ENCODE results near the gene WWOX.
A peak's percentile ranks its signal among the peaks of the same experiment; 100 is the strongest.

WWOX gene

DNA sequence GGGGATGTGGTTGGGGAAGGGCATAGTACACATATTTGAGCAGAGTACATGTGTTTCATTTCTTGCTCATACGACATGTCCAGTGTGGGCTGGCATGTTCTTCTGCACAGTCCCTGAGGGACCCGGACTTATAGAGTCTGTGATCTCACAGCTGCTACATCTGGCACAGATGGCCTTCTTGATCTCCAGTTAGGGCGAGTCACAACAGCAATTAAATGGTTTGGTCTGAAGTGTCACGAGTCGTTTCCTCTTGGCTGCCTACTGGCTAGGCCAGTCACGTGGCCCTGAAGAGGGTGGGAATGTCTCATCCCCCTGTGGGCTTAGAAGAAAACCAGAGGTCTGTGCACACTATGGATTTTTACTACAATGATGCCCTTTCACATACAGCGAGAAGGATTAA lies 443.6 kb downstream of the WWOX start:
- DNase-seq = no peak

DNA sequence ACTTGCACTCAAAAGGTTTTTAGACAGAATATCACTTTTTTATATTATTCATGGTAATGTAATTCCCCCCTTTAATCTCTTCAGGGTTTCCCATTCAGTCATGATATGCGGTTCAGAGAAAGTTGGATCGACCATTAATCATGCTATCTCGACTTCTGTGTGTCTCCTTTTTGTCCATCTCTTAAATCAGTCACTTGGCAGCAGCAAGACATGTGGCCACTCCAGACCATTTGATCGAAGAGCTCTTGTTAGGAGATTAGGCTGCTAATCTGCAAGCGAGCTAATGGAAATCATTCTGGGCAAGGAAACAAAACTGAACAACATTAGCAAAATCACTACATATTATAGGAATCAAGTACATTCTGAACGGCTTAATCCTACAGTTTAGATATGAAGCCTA lies 449.9 kb downstream of the WWOX start:
- DNase-seq = no peak

DNA sequence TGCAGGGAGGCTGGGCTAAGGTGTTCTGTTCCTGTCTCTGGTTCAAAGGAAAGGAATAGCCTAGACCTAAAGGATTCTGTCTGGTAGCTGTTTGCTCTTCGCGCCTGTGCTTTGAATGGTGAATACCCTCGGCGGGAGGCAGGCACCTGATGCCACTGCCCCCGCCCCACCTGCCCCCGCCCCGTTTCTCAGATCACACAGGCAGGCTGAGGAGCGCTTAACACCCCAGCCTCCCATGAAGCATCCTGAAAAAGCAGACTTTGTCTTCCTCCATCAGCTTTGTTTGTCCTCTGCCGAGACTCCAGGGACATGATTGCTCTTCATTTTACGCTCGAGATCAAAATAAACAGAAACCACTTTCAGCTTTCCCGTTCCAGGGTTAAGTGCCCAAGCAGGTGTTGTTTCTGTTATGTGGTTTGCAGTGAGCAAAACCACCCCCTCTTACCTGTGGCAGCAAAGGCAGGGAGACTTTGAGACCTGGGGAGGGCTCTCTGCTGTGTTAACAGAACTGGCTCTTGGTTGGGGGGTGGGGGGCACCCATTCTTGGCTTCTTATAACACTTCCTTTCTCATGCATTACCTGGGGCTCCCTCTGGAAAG lies 452.1 kb downstream of the WWOX start:
- DNase-seq = no peak

DNA sequence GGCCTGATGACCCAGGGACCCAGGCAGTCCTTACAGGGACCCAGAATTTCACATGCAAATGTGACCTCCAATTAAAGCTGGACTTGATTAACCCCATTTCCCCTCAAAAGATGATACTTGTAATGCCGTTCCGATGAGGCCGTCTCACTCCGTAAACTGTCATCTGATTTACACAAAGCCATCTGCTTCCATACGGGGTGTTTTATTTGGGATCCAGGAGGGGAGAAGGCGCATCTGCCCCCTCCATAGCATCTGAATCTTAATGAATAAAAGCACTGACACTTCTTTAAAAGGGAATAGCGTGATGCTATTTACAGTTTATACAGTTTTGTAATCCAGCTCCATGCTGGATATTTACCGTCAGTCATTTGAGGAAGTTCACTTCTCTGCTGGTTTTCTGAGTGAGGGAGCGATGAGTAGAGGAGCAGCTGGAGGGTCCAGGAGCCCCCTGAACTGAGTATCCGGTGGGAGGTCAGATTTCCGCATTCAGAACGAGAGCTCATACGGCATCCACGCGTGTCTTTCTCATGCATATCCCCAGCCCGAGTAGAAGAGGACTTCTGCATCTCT lies 452.7 kb downstream of the WWOX start:
- no peak for DNase-seq

DNA sequence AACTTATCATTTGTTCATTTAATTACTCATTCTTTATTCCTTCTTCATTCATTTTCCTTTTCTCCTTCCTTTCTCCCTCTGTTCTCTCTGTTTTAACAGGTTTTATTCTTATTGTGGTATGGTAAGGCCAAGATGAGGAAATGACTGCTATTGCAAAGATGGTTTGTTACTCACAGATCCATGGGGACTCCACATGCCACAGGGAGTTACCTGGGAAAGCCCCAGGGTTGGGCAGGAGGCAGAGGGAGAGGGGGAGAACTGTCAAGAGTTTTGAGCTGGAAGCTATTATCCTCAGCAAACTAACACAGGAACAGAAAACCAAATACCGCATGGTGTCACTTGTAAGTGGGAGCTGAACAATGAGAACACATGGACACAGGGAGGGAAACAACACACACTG lies 453.3 kb downstream of the WWOX start:
- DNase-seq = no peak

DNA sequence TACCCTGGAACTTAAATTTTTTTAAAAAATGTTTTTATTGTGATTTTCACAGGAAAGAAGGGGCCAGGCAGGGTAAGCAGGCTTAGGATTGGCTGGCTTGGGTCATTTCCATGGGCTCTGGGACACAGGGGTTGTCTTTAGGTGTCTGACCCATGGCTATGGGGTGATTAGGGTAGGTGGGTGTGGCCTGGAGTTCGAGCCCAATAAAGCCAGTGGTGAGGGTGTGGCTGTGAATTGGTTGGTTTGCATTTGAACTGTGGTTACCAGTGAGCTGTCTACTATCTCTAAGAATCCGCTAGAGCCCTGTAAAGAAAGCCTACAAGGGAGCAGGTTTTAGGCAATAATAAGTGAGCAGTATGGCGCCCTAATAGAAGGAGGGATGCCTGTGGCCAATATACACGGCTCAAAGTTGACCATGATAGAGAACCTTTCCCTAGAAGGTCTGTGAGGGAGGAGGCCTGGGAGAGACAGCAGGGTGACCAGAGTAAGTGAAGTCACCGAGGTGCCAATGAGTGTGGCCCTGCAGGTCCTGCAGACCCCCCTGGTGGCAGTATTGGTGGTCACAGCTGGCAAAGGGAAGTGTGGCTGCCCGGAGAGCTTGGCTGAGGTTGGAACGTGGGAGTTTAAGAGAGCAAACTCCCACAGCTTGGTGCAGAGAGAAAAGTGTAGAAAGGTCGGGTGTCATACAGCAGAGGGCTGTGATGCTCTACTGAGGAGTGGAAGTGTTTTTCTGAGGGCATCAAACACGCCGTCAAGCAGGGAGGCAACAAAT lies 454.0 kb downstream of the WWOX start:
- DNase-seq = no peak

DNA sequence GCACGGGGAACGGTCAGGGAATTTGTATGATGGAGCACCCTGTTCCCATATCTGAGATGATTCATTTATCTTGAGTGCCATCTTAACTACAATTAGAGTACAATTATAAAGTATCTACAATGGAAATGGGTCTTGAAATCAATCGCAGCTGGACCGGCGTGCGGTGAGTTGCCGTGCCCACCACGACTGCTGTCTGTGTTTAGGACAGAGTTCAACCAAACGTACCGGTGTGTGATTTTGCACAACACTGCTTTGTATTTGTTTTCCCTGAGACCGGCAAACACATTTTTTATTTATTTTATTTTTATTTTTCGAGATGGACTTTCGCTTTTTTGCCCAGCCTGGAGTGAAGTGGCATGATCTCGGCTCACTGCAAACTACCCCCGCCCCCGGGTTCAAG lies 457.0 kb downstream of the WWOX start:
- no peak for DNase-seq

DNA sequence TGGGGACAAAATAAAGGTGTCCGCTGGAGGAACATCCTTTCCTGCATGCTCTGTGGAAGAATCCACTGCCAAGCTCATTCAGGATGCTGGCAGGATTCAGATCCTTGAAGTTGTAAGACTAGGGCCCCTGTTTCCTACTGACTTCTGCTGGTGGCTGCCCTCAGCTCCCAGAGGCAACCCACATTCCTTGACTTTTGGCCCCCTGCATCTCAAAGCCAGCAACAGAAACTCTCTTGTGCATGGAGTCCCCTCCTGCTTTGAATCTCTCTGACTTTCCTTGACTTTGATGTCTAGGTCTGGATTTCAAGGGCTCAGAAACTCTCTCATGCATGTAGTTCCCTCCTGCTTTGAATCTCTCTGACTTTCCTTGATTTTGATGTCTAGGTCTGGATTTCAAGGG lies 461.5 kb downstream of the WWOX start:
- DNase-seq = no peak

DNA sequence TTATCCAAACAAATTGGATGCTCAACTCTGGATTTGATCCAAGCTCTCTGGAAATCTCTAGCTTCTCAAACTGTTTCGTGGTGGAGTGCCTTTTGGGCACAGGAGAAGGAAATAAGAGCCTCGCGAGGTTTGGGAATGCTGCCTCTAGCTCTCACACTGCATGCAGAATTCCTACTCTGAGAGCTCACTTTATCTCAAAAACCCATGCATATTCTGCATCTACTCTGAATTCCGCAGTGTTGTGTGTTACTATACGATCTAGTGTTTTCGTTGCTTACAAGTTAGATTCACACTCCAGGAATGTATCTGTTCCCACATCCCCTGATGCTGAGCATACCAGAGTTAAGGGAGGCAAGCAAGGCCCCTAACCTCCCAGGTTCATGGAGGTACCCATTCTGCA lies 462.7 kb downstream of the WWOX start:
- DNase-seq = peak; percentile 37

DNA sequence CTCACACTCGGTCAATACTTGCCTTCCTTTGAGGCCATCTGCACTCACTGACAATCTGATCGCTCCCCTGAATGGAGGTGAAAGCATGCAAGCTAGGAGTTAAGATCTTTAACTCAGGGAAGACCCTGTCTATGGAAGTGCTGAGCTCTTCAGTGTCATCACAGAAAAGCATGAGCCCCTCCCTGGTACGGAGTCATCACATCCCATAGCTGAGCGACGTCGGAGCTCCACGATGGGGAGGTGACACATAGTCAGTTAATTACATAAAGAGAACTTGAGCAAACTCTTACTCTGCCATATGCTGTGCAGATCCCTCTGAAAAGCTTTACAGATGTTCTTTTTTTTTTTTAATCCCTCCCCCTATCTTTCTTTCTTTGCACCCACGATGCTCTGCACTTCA lies 463.2 kb downstream of the WWOX start:
- DNase-seq = no peak

DNA sequence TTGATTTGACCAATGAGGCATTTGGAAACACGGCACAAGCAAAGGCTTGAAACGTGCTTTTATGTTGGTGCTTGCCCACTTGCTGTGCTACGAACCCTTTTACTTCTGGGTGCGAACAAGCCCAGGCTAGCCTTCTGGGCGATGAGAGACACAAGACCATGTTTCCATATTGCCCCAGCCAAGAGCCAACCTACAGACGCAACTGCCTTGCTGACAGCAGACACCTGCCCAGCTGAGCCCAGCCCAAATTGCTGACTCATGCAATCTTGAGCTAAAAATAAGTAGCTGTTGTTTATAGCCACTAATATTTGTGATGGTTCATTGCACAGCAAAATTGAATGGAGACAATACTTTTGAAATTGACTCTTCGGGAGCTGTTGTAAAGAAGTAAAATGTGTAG lies 464.5 kb downstream of the WWOX start:
- no peak for DNase-seq

DNA sequence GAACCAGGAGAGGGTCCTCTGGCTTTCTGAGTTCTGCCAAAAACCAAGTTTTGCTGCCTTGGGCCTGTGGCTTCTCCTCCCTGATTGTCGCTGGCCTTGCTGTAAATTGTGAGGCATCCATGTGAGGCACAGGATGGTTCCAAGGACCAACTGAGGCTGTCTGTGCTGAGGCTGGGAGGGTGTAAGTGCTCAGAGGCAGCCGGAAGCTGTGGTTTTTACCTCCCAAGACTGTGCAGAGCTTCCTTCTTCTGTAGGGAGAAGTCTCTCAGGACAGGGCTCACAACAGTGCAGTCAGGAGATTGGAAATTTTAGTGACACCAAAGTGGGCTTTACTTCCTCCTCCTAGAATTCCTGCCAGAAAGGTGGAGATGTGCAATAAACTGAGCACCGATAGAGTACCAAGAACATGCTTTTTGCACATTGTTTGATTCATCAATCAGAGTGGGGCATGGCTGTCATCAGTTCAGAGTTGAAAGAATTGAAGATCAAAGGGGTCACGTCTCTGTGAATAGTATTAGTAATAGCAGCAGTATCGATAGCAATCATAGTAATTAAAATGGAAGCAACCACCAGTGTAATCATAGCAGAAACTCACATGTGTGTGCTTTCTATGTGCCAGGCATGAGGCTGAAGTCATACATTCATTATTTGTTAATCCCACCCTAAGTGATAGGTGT lies 467.1 kb downstream of the WWOX start:
- no peak for DNase-seq

DNA sequence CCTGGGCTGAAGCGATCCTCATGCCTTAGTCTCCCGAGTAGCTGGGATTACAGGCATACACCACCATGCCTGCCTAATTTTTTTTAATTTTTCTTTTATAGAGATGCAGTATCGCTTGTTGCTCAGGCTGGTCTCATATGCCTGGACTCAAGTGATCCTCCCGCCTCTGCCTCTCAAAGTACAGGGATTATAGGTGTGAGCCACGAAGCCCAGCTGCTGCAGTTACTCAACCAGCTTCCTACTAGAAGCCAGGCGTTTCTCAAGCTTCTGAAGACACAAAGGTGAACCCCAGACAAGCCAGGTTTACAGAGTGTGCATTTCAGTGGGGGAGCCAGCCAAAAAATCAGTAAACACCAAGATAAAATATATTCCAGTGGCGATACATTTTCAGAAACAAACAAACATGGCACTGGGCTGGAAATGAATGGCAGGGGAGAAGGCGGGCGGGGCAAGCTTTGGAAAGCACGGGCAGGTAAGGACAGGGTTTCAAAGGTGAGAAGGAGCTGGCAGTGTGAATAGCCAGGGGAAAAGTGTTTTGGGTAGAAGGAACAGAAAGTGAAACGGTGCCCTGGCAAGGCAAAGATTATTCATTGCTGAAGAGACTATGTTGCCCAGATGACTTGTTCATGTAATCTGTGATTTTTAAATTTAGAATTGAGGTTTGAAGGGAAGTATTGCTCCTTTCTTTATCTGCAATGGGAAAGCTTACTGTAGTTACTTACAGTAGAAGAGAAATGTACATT lies 471.1 kb downstream of the WWOX start:
- no peak for DNase-seq

DNA sequence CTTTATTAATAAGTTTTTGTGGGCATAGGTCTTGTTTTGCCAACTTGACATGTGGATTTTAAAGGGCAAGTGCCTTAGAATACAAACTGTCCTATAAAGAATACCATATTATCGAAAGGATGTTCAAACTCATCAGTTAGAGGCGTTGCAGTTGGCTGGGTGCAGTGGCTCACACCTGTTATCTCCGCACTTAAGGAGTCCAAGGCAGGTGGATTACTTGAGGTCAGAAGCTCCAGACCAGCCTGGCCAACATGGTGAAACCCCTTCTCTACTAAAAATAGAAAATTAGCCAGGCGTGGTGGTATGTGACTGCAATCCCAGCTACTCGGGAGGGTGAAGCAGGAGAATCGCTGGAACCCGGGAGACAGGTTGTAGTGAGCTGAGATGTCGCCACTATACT lies 472.0 kb downstream of the WWOX start:
- no peak for DNase-seq

DNA sequence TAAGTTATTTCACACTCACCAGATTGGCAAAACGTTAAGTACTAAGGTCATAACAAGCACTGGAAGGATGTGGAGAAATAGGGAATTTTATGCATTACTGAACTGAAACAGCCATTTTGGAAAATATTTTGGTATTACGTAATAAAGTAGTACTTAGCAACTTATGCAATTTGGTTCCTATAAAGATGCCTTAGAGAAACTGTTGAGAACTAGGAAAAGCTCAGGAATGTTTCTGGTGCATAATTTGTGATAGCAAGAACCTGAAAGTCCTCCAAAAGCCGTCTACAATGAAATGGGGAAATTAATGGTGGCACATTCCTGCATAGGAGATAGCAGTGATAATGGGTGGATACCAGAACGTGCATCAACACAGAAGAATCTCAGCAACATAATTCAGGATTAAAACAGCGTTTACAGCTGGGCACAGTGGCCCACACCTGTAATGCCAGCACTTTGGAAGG lies 472.5 kb downstream of the WWOX start:
- no peak for DNase-seq

DNA sequence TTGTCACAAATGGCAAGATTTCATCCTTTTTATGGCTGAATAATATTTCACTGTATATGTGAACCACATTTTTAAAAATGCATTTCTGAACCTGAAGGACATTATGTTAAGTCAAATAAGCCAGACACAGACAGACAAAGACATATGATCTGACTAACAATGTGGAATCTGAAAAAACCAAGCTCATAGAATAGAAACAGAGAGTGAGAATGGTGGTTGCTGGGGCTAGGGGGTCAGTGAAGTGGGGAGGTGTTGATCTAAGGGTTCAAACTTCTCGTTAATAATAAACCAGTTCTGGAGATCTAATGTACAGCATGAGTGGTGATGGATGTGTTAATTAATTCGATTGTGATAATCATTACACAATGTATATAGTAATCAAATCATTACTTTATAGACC lies 475.1 kb downstream of the WWOX start:
- no peak for DNase-seq

DNA sequence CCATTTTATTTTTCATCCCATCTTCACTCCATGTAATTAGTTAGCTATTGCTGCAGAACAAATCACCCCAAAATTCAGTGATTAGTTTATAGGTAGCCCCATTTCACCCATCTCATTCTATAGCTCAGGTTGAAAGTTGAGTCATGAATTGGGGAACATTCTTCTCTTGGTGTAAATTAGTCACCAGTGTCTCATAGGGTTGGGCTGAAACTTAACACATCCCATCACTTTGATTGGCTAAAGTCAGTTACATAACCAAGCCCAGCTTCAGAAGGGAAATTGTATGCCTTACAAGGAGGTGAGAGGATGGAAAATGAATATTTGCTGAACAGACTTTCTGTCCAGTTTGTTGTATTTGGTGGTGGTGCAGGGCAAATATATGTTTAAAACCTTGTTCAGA lies 477.5 kb downstream of the WWOX start:
- peak; percentile 20 for DNase-seq

DNA sequence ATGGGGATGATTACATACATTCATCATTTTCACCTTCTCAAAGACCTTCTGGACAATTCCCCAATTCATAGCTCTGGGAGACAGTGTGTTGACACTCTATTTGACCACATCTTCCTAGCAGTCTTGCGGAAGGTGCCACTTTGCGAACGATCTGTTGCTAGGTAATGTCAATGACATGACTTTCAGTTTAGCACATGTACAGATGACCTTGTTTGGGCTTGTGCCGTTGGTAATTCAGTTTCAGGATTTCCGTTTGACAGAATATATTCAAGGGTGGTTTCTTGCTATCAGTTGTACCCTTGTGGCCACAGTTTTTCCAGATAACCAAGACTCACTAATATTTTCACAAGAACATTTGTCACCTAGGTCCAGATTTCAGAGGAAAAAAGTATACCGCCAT lies 478.2 kb downstream of the WWOX start:
- no peak for DNase-seq

DNA sequence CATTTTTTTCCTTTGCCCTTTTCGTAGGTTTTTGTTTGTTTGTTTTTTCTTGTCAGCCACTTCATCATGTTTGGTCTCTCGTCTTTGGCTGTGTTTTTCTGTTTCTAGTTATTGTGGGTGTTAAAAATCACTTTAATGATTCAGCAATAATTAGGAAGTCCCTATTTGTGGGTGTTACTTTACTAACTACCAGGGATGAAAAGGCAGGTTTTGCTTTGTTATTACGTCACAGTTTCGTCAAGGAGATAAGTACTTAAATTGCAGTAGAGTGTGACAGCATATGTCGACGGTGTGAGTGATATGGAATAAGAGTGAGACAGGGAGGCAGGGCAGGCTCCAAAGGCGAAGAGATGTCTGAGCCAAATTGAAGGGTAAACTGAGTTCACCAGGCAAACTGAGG lies 479.6 kb downstream of the WWOX start:
- no peak for DNase-seq

DNA sequence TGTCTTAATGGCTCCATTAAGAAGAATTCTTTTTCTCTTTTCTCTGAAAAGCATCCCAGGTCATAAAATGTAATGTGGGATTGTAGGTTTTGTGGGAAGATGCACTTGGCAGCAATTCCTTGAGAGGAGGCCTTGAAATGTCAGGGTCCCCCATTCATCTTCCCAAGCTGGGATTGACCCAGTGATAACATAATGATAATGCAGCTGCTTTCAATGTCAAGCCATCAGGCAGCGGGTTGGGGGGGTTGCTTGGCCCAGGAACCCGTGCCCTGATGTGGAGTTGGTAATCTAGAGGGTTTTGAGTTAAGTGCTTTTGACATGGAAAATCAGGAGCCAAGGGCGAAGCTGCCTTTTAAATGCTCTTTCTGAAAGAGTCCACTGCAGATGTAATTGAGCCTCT lies 484.0 kb downstream of the WWOX start:
- DNase-seq = no peak

DNA sequence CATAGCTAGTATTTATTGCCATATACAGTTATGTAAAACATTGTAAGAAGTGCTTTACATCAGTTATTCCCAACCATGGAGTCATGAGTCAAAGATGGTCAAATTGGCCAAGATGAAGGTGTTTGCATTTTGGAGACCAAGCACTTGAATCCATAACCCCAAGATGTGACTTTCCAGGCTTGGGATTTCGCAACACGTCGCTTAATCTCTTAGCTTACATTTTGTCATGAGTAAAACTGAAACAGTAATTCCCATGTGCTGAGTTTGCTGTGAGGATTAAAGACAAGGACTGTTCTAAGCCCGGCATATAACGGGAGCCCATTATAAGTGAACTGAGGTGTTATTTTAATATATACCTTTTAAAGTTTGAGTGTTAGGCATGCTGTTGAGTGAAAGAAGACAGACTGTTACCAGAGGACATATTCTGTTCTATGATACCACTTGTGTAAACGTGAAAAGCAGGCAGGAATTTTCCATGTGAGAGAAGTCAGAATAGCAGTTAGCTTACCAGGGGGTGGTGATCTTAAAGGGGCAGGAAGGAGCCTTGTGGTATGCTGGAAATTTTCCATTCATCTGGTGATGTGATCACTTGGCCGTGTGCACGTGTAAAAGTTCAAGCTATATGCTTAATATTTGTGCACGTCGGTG lies 484.9 kb downstream of the WWOX start:
- no peak for DNase-seq

DNA sequence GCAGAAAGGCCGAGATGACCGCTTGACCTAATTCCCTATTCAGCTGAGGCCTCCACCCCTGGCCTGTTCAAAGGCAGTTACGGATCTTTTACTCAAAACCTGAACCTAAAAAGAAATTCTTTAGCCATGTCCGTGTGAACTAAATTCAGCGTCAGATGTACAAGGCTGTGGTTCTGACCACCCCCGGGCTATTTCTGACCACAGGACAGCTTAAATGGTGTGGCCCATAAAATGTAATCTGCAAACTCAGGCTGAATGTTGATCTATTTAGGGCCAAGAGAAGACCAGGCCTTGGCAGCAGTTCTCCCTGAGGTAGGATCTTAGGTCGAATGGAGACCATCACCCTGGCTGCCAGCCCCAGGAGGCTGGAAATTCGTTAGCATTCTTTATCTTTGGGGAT lies 485.5 kb downstream of the WWOX start:
- DNase-seq = no peak

Data from fibroblast of skin of back (primary cell).